HG02970 (cell line): ENCODE data around the gene CHD1.

Experiments used
- ATAC-seq: cut with Tn5 transposase; IDR thresholded peaks from one replicate; pipeline ENCODE4 v1.9.1; 2021; ENCODE audit warnings: mild to moderate bottlenecking, moderate library complexity, moderate number of reproducible peaks; ENCODE audit not compliant: unreplicated experiment, low FRiP score

The CHD1 gene

DNA sequence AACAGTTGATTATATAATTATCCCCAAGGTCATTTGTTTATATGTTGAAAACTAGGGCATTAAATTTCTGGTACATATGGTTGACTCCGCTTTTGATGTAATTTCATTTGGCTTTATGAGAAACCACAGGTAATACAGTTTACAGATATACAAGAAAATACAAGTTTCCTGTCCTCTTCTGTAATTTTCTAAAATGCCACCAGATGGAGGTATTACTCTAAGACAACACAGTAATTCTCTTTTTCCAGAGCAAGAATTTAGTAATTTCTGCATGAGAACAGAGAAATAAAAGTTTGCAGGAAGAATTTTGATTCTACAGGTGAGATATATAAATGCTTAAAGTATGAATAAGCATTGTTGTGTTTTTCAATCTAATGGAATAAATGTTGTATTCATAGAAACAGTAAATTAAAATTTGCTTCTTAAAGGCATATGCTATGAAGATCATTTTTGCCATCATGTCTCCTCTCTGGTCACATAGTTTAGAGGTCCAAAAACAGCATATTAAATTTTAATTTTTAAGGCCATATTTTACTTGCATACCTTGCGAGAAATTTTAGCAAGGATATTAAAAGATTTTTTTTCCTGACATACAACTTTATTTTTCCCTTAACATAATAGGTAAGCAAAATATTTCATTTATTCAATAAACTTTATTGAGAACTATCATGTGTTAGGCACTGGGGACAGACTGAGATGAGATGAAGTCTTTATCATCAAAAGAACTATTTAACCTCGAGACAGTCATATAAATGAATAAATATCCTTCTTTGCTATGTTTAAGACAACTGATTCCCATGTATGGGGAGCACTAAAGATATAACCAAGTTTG, 22.7 kb downstream of the CHD1 start:
- no peak for ATAC-seq

DNA sequence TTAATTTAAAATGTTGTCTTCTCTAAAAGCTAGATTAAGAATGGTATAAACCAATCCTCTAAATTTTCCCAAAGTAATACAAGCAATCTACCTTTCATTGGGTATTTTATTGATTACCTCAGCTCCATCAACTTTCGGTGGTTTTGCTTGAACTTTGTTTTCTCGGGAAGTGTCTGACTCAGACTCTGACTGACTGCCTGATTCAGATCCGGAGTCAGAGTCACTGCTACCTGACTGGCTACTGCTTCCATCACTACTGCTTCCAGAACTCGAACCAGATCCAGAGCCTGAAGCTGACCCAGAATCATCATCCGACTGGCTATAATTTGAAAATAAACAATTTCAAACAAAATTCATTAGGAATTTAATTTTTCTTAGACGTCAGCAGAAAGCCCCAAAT, 24.0 kb downstream of the CHD1 start:
- ATAC-seq: no peak

DNA sequence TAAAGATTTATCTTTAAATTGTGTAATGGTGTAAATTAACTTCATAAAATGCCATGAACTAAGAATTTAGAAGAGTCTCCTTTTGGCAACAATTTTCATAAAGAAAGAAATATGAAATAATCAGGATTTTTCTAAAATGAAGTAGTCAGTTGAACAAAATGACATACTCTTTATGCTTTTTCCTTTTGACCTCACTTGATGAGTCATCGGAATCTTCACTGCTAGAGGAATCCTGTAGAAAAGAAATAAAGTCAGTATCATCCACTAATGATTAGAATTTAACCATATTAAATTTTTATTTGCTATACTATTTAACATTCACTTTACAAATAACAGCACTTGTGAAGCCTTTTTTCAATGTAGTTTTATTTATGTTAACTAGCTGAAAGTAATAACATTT, 26.1 kb downstream of the CHD1 start:
- ATAC-seq: no peak

DNA sequence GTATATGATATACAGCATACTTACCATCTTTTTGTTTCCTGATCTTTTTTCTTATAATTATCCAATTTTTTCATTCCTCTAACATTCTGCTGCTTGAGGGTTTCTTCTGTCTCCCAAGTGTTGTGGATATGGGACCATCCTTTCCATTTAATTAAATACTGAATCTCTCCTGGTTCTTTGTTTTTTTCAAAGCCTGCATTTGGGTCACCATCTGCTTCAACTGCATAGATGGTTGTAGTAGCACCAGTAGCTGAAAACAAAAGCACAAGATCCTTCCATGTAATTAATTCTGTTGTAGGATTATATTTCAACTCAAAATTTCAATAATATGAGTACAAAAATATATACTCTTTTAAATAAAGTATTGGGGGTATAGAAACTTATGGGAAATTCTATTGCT, 29.4 kb downstream of the CHD1 start:
- ATAC-seq: no peak

DNA sequence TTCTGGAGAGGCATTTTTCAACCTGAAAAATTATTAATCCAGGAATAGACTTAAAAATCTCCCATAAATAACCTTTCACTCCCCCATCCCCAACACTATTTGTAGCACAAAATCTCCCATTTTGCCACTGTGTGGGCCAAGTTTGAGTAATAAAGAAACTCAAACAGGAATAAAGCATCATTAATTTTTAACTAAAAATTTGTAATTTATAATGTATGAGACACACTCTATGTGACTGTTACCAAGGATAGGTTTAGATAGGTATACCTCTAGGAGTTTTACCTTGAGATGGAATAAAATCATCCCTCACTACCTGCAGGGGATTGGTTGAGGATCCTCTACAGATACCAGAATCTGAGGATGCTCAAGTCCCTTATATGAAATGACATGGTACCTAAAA, 30.1 kb downstream of the CHD1 start:
- ATAC-seq: no peak

DNA sequence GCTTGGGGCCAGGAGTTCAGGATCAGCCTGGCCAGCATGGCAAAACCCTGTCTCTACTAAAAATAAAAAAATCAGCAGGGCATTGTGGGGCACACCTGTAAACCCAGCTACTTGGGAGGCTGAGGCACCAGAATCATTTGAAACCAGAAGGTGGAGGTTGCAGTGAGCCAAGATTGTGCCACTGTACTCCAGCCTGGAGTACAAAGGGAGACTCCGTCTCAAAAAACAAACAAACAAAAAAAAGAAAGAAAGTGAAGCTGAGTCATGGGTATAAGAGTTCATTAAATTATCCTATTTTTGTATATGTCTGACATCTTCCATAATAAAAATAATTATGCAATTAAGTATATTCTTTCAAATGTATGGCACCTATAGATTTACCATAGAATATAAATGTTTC, 37.2 kb downstream of the CHD1 start:
- no peak for ATAC-seq

DNA sequence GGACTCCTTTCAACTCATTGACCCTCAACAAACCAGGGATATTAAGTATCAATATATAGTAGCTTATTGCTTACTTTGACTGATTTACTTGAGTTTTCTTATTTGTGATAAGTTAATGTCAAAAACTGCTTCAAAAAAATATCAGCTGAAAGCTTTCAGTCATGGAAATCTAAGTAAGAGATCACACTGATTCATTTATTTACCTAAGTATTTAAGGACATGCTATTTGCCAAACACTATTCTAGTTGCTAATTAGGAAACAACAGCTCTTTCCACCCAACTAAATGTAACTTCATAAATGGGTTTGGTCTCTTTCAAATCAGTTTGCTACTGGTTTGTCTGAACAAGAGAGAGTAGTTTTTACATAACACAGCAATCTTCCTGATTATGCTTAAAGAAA, 48.2 kb downstream of the CHD1 start:
- no peak for ATAC-seq

DNA sequence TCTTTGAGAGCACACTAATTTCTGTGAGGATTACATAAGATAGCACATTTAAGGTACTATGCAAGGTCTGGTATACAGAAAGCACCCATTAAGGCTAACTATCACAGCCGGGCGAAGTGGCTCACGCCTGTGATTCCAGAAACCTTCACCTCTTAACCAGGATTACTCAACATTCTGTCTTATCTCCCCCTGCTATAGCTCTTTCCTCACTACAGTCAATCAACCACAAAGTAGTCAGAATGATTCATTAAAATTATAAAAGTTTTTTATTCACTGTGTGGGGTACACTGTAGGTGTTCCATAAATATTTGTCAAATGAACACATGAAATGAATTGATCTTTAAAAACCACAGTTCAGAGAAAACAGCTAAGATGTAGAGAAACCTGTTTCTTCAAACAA, 48.7 kb downstream of the CHD1 start:
- ATAC-seq: no peak

DNA sequence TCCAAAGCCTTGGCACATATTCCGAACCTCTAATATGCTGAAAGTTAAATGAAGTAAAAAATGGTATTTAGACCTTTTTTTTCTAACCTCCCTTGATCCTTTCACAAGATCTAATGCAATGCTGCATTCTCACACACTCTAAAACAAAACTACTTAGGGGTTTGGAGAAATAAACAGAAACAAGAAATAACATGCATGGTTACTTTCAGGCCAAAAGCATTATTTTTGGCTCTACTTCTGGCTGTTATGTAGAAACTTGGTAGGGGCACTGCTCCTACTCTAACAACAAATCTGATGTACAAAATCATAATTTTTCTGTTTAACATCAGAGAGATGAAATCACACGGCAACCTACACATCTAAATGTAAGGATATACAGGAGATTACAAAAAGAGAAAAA, 51.2 kb downstream of the CHD1 start:
- ATAC-seq: no peak

DNA sequence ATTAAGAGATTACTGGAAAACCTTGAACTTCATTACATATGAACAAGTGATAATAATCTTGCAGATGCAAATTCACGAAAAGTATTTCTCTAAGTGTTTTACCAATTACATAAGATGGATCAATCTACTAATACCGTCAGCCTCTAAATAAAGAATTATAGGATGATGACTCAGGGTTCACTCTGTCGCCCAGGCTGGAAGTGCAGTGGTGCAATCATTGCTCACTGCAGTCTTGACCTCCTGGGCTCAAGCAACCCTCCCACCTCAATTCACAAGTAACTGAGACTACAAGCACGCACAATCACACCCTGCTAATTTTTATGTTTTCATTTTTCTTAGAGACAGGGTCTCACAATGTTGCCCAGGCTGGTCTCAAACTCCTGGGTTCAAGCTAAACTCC, 56.1 kb downstream of the CHD1 start:
- ATAC-seq: no peak

DNA sequence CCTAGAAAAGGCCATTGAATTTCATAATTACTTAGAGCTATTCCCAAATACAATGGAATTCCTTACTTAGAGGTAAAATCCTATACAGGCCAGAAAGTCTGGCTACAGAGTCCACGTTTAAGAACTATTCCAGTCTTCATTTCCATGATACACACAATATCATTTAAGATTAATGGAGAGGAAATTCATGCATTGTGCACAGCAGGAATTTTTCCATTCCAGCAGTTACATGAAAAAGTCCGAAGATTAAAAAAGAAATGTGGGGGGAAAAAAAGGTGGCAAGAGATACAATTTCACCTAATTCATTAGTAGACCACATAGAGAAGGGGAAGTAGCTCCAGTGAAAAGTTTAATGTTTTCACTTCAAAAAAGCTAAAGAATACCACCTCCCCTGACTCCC, 63.1 kb downstream of the CHD1 start:
- ATAC-seq: no peak

DNA sequence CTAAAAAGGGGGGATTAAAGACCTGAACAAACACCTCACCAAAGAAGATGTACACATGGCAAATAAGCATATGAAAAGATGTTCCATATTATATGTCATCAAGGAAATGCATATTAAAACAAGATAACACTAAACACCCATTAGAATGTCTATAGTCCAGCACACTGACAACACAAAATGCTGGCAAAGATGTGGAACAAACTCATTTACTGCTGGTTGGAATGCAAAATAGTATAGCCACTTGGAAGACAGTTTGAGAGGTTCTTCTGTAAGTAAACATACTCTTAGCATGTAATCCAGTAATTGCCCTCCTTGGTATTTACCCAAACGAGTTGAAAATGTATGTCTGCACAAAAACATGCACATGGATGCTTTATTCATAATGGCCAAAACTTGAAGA, 81.8 kb downstream of the CHD1 start:
- no peak for ATAC-seq

DNA sequence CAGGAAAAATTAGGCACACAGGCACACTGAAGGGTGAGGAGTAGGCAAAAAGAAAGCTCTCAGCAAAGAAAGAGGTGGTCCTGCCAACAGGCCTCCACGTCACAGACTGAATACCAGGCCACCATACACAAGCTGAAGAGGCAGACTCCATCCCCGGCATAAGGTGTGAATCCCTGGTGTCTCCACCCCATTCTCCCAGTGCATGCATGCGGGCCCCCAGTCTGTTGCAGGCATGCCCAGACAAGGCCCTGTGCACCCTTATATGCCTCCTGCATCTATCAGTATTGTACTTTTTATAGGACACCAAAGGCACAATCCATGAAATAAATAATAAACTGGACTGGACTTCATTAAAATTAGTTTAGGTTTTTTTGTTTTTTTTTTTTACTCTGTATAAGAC, 82.3 kb downstream of the CHD1 start:
- ATAC-seq: no peak

DNA sequence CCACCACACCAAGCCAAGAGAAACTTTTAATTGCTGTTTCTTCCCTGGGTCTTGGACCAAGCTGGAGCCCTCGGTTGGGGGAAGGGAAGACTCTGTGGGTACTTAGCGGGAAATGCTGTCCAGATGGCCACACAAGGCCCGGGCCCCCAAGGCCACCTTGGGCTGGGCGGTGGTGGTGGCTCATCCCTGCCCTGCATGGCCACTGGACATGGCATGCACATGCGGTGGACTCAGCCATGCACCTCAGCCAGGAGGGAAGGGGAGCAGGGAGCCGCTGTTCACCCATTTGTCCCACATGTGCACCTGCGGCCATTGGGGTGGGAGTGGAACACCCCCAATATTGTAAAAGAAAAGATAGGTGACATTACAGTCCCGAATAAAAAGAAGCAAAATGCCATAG, 82.9 kb downstream of the CHD1 start:
- ATAC-seq: no peak

DNA sequence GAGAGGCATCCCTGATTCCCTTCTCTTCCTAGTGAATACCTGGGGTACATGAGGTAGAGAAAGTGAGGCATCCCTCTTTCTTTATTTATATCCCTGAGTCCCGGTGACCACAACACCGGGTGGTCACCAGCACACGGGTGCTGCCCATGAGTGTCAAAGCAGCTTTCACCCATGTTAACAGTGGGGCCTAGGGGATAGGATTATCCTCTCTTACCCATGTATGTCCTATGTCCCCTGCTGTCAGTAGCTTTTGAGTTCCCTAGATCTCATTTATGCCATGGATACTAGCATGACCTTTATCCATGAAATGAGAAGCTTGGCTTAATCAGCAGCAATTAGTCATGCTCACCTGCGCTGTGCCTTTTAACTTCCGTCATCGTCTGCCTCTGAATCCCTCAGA, 83.9 kb downstream of the CHD1 start:
- no peak for ATAC-seq

DNA sequence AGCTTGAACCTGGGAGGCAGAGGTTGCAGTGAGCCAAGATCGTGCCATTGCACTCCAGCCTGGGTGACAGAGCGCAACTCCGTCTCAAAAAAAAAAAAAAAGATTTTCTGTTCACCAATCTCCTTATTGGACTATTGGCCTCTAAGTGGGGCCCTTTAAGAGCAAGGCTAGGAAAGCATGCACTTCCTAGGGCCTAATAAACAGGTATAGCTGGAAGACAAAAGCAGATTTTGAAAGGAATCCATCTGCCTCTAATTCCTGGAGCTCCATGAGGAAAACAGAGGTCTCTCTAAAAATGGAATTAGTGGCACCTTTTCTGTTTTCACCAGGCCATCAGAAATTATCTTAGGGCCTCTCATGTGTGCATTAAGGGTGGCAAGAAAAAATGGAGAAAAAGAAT, 85.3 kb downstream of the CHD1 start:
- no peak for ATAC-seq

DNA sequence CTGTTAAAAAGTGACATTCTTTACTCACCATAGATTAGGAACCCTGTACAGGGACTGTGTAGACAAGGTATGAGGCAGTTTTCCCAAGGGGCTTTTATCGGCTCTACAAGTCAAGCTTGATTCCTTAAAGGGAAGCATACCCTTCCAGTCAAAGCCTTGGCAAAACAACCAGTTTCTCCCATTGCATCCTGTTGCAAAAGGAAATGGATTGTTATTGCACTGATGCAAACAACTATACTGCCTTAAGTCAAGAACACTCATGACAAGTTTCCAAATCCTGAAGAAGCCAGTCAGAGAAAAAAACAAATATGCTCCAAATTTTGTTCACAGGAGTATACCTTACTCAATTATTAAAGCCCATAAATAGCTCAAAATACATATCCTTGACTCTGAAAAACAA, 87.9 kb downstream of the CHD1 start:
- ATAC-seq: no peak

DNA sequence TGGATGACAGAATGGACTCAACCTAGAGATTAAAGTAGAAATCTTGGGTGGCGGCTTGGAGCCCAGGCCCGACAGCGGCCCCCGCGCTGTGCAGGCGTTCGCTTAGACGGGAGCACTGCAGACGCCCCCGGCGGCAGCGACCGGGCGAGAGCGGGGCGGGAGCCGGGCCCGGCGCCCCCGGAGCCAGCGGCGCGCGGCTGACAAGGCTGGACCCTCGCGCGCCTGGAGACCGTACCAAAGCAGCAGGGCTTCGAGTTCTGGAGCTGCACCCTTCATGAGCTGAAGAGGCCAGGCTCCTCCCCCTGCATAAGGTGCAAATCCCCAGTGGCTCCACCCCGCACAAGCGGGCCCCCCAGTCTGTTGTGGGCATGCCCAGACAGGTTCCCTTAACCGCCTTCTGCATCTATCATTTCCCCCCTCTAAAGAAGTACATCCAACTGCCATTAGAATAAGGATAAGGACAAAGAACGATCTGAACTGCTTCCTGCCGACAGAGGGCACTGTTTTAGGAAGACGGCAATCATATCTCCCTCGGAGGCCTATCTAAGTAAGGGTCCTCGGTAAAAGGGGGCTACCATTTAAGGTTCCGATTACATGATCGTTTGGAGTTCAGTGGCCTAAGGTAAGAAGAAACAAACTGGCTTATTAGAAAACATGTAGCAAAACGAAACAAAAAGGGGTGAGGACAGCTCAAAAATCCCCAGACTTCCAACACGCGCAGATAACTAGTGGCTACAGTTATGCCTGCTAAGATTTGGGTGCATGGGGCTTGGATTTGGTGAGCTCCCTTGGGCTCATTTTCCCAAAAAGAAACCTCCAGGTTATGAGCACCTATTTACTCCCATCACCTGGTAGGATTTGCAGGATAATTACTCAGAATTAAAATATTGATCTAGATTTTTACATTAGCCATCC, 89.1 kb downstream of the CHD1 start:
- no peak for ATAC-seq

DNA sequence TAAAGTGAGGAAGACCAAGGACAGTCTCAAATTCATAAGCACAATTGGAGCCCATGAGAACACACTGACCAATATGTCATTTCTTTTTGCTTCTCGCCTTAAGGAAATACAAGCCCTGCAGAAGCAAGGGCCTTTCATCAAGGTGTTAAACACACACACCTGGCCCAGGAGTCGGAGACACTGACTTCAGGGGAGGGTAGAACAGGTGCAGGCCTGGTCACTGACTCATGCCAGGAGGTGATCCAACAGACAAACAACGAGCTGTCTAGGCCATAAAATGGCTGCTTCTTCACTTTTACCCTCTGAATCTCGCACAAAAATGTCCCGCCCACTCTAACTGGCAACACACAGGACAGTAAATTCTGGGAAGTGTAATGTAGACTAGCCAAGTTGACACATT, 92.6 kb downstream of the CHD1 start:
- no peak for ATAC-seq

DNA sequence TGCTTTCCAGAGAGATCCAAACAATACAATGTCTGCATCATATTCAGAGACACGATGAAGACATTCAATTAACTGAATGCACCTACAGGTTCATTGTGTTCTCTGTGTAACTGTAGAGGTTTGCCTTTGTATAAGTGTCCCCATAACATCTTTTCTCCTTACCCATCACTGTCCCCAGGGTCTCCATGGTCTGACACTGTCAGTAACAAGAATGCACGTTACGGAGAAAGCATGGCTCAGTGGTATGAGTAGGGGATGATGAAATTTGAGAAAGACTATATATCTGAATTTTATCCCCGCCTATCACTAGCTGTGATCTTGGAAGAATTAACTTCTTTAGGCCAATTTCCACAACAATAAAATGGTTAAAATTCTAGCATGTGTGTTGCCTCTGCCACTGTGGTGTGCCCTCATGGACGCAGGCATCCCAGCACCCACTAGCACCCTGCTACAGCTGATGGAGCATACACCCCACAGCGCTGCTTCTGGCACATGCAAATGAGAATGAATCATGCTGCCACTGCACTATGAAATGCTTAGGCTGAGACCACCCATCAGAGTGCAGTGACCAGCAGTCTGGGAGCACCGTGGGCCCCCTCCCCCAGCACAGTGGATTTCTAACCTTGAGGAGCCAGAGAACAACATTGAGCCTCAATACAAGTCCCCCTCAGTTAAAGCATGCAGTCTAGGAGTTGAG, 101.1 kb downstream of the CHD1 start:
- ATAC-seq: no peak

DNA sequence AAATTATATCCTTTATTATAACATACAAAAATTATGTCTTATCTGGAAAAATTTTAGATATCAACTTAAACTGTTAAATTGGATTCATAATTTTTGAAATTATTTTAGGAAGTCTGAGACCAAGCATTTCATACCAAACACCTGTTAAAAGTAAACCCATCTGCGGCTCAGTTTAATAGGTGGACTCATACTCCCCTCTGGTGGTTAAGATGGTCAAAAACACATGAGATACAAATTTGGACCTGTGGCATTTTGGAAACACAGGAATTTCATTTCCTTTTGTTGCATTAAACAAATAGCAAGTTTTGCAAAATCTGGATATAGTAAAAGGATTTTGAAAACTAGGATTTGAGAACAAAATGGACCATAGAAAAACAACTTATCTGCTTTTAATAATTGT, 101.6 kb downstream of the CHD1 start:
- no peak for ATAC-seq
